DMS 273 treated with DMSO at 0.1 percent for 48 hours (cell line): ENCODE results near the gene ROBO2.
A peak's percentile ranks its signal among the peaks of the same experiment; 100 is the strongest.

Source experiments
- DNase-seq: peaks from one replicate; lab custom pipeline; 2025; lab: John Stamatoyannopoulos, UW

ROBO2 gene

GRCh38 chr3:77479021-77479420 is 439.1 kb downstream of the ROBO2 start:
- DNase-seq, result no peak

GRCh38 chr3:77489216-77489615 is 449.3 kb downstream of the ROBO2 start:
- DNase-seq, result no peak

- no peak for DNase-seq
These were observed 452.1 kb downstream of the ROBO2 start for GRCh38 chr3:77491961-77492360.

- DNase-seq, result no peak
These were observed 460.8 kb downstream of the ROBO2 start for GRCh38 chr3:77500721-77501120.

- no peak for DNase-seq
These were observed 466.5 kb downstream of the ROBO2 start for GRCh38 chr3:77506384-77506783.

GRCh38 chr3:77513542-77513941 is 473.6 kb downstream of the ROBO2 start:
- DNase-seq, result no peak

- DNase-seq, result no peak
These were observed 474.9 kb downstream of the ROBO2 start for GRCh38 chr3:77514766-77515165.

GRCh38 chr3:77524463-77524862 is 484.6 kb downstream of the ROBO2 start:
- DNase-seq, result no peak

- no peak for DNase-seq
These were observed 485.2 kb downstream of the ROBO2 start for GRCh38 chr3:77524946-77525682.

- DNase-seq, result no peak
These were observed 486.7 kb downstream of the ROBO2 start for GRCh38 chr3:77526573-77527113.

GRCh38 chr3:77529522-77529921 is 489.6 kb downstream of the ROBO2 start:
- DNase-seq, result no peak

- DNase-seq, result peak; percentile 72
These were observed 491.0 kb downstream of the ROBO2 start for GRCh38 chr3:77530870-77531269.

- DNase-seq, result no peak
These were observed 495.2 kb downstream of the ROBO2 start for GRCh38 chr3:77535116-77535515.

GRCh38 chr3:77536038-77536775 is 496.3 kb downstream of the ROBO2 start:
- DNase-seq, result no peak

GRCh38 chr3:77539014-77539413 is 499.1 kb downstream of the ROBO2 start:
- DNase-seq, result no peak

- DNase-seq, result no peak
These were observed 499.8 kb downstream of the ROBO2 start for GRCh38 chr3:77539677-77540076.

GRCh38 chr3:77541203-77541922 is 501.5 kb downstream of the ROBO2 start:
- no peak for DNase-seq

- DNase-seq, result no peak
These were observed 506.3 kb downstream of the ROBO2 start for GRCh38 chr3:77546246-77546645.

GRCh38 chr3:77549034-77549433 is 509.1 kb downstream of the ROBO2 start:
- no peak for DNase-seq

GRCh38 chr3:77553240-77553639 is 513.3 kb downstream of the ROBO2 start:
- DNase-seq, result no peak

- DNase-seq, result no peak
These were observed 522.2 kb downstream of the ROBO2 start for GRCh38 chr3:77562089-77562488.

- no peak for DNase-seq
These were observed 523.1 kb downstream of the ROBO2 start for GRCh38 chr3:77563012-77563411.

- no peak for DNase-seq
These were observed 526.2 kb downstream of the ROBO2 start for GRCh38 chr3:77566055-77566454.
